Ishikawa (cell line): ENCODE results near the gene AKAP6.

Source experiments
- CEBPB ChIP-seq: IDR thresholded peaks from 2 replicates; pipeline ENCODE4 v1.6.1; 2012
- CREB1 ChIP-seq: IDR thresholded peaks from 2 replicates; pipeline ENCODE4 v1.6.1; 2012; ENCODE audit warnings: low read depth
- EGR1 ChIP-seq: IDR thresholded peaks from 2 replicates; pipeline ENCODE4 v1.6.1; 2012
- EP300 ChIP-seq: IDR thresholded peaks from 2 replicates; pipeline ENCODE4 v1.6.1; 2012; ENCODE audit warnings: borderline replicate concordance
- FOXM1 ChIP-seq: IDR thresholded peaks from 2 replicates; pipeline ENCODE4 v1.6.1; 2012; ENCODE audit warnings: low read depth, borderline replicate concordance
- NFIC ChIP-seq: IDR thresholded peaks from 2 replicates; pipeline ENCODE4 v1.6.1; 2012
- RAD21 ChIP-seq: IDR thresholded peaks from 2 replicates; pipeline ENCODE4 v1.6.1; 2012; ENCODE audit warnings: low read depth
- TAF1 ChIP-seq: IDR thresholded peaks from 2 replicates; pipeline ENCODE4 v1.6.1; 2012; ENCODE audit warnings: low read depth, mild to moderate bottlenecking
- TCF12 ChIP-seq: IDR thresholded peaks from 2 replicates; pipeline ENCODE4 v1.6.1; 2012; ENCODE audit warnings: low read depth
- TEAD4 ChIP-seq: IDR thresholded peaks from 2 replicates; pipeline ENCODE4 v1.6.1; 2012
- YY1 ChIP-seq: IDR thresholded peaks from 2 replicates; pipeline ENCODE4 v1.6.1; 2012; ENCODE audit warnings: low read depth
- ZBTB7A ChIP-seq: IDR thresholded peaks from 2 replicates; pipeline ENCODE4 v1.6.1; 2012; ENCODE audit warnings: low read depth
- TF ChIP-seq, protein P1 (sequence below): IDR thresholded peaks from 2 replicates; pipeline ENCODE4 v1.6.1; 2012
- TF ChIP-seq, protein P2 (sequence below): IDR thresholded peaks from 2 replicates; pipeline ENCODE4 v1.6.1; 2012
- TF ChIP-seq, protein P3 (sequence below): IDR thresholded peaks from 2 replicates; pipeline ENCODE4 v1.6.1; 2012; ENCODE audit warnings: low read depth, mild to moderate bottlenecking

AKAP6 gene, protein sequence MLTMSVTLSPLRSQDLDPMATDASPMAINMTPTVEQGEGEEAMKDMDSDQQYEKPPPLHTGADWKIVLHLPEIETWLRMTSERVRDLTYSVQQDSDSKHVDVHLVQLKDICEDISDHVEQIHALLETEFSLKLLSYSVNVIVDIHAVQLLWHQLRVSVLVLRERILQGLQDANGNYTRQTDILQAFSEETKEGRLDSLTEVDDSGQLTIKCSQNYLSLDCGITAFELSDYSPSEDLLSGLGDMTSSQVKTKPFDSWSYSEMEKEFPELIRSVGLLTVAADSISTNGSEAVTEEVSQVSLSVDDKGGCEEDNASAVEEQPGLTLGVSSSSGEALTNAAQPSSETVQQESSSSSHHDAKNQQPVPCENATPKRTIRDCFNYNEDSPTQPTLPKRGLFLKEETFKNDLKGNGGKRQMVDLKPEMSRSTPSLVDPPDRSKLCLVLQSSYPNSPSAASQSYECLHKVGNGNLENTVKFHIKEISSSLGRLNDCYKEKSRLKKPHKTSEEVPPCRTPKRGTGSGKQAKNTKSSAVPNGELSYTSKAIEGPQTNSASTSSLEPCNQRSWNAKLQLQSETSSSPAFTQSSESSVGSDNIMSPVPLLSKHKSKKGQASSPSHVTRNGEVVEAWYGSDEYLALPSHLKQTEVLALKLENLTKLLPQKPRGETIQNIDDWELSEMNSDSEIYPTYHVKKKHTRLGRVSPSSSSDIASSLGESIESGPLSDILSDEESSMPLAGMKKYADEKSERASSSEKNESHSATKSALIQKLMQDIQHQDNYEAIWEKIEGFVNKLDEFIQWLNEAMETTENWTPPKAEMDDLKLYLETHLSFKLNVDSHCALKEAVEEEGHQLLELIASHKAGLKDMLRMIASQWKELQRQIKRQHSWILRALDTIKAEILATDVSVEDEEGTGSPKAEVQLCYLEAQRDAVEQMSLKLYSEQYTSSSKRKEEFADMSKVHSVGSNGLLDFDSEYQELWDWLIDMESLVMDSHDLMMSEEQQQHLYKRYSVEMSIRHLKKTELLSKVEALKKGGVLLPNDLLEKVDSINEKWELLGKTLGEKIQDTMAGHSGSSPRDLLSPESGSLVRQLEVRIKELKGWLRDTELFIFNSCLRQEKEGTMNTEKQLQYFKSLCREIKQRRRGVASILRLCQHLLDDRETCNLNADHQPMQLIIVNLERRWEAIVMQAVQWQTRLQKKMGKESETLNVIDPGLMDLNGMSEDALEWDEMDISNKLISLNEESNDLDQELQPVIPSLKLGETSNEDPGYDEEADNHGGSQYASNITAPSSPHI (N-terminal part only)

DNA sequence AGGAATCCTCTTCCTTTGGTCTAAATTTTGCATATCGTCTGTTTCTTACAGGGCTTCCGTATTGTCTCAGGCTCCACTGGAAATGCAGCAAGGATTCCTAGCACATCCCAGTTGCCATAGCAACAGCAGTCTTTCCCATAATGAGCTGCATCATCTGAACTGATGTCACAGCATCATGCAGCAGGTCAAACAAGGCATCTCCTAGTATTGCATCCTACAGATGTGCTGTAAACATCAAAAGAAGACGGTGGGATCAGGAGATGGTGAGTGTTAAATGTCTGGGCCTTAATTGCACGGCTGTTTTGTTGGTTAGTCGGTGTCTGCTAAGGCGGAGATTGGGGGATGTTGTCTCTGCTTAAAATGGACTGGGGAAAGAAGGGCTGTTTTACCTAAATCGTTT is at the start of gene AKAP6:
Gene AKAP6, plus strand, starts transcription at position 153 of the 400 bp plus-strand sequence. CDS start 104,196 bp downstream, outside the sequence.
- TF ChIP-seq CEBPB: no peak
- TF ChIP-seq, protein P1, sequence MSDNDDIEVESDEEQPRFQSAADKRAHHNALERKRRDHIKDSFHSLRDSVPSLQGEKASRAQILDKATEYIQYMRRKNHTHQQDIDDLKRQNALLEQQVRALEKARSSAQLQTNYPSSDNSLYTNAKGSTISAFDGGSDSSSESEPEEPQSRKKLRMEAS: no peak
- TF ChIP-seq, protein P2, sequence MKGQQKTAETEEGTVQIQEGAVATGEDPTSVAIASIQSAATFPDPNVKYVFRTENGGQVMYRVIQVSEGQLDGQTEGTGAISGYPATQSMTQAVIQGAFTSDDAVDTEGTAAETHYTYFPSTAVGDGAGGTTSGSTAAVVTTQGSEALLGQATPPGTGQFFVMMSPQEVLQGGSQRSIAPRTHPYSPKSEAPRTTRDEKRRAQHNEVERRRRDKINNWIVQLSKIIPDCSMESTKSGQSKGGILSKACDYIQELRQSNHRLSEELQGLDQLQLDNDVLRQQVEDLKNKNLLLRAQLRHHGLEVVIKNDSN: no peak
- TF ChIP-seq, protein P3, sequence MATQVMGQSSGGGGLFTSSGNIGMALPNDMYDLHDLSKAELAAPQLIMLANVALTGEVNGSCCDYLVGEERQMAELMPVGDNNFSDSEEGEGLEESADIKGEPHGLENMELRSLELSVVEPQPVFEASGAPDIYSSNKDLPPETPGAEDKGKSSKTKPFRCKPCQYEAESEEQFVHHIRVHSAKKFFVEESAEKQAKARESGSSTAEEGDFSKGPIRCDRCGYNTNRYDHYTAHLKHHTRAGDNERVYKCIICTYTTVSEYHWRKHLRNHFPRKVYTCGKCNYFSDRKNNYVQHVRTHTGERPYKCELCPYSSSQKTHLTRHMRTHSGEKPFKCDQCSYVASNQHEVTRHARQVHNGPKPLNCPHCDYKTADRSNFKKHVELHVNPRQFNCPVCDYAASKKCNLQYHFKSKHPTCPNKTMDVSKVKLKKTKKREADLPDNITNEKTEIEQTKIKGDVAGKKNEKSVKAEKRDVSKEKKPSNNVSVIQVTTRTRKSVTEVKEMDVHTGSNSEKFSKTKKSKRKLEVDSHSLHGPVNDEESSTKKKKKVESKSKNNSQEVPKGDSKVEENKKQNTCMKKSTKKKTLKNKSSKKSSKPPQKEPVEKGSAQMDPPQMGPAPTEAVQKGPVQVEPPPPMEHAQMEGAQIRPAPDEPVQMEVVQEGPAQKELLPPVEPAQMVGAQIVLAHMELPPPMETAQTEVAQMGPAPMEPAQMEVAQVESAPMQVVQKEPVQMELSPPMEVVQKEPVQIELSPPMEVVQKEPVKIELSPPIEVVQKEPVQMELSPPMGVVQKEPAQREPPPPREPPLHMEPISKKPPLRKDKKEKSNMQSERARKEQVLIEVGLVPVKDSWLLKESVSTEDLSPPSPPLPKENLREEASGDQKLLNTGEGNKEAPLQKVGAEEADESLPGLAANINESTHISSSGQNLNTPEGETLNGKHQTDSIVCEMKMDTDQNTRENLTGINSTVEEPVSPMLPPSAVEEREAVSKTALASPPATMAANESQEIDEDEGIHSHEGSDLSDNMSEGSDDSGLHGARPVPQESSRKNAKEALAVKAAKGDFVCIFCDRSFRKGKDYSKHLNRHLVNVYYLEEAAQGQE: no peak
- TF ChIP-seq EGR1: no peak
- no peak for TF ChIP-seq TCF12

DNA sequence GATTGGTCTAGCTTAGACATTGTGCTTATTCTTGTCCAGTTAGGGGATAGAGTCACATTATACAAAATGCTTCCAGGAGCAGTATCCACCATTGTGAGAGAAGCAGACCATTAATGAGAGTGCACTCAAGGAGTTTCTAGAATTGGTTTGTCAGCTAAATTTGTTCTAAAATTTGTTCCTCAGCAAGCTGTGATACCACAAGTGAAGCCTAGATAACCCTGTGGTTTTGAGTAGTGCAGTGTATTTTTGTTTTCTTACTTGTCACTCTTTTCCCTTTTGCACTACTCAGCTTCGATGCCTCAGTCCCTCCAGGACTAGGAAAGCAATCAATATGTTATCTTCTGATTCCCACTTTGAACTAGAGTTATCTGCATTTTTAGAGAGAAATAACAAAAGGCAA is 42.5 kb upstream of the AKAP6 start:
- TF ChIP-seq EP300 (no peak), FOXM1 (no peak), TEAD4 (no peak), RAD21 (no peak), EGR1 (no peak), NFIC (no peak), TCF12 (no peak), TAF1 (no peak), CEBPB (no peak), ZBTB7A (no peak), YY1 (no peak), CREB1 (no peak)
- TF ChIP-seq, protein P3: no peak
- TF ChIP-seq, protein P1: no peak
- TF ChIP-seq, protein P2: no peak

DNA sequence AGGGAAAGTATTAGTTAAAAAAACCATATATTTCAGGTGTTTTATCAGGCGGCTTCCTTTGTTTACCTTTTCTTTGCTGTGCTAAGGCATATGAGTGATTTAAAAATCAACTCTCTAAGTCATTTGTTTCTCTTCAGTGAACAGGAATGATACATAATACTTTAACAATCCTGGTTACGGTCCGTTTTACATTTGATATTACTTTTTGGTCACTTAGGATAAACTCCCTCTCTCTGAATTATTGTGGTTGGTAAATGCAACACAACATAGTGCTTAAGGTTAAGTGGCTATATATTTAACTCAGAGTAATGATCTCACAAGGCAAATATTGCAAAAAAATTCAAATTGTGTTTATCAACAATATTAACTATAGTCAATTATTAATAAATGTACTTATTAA is 32.7 kb upstream of the AKAP6 start:
- no peak for TF ChIP-seq ZBTB7A
- no peak for TF ChIP-seq CEBPB
- TF ChIP-seq YY1: no peak
- TF ChIP-seq TCF12: no peak
- TF ChIP-seq, protein P1: no peak
- no peak for TF ChIP-seq EP300
- TF ChIP-seq, protein P2: no peak
- TF ChIP-seq, protein P3: no peak
